ENCODE results near the gene ANKRD27. TPM values are rescaled to one million over a fixed set of nuclear protein-coding genes. Genes with fewer than 3 reads are reported as not detected.
A peak's percentile ranks its signal among the peaks of the same experiment; 100 is the strongest.
"Not testable (repeated sequence)": the region's sequence is repeated elsewhere in the genome, so short reads cannot be mapped to it uniquely, and the experiment has no call there.

ANKRD27 gene
- total RNA-seq, 2 donors from 2014 or later = 35.7 to 38.2 TPM

- DNase-seq = no peak
- intact Hi-C loops (cut with DNase I, micrococcal nuclease) = no loop called here
- ATAC-seq = no peak
Observed at GRCh38 chr19:32622002-32622401, 53.0 kb downstream of the ANKRD27 start.

- intact Hi-C loops (cut with DNase I, micrococcal nuclease) = no loop called here
- DNase-seq (no peak), ATAC-seq (no peak)
Observed at GRCh38 chr19:32619051-32619685, 55.8 kb downstream of the ANKRD27 start.

GRCh38 chr19:32615569-32615968, 59.4 kb downstream of the ANKRD27 start:
- intact Hi-C loops (cut with DNase I, micrococcal nuclease) = no loop called here
- DNase-seq (no peak), ATAC-seq (no peak)

- DNase-seq (no peak), ATAC-seq (no peak)
- intact Hi-C loops (cut with DNase I, micrococcal nuclease) = no loop called here
Observed at GRCh38 chr19:32614916-32615315, 60.1 kb downstream of the ANKRD27 start.

GRCh38 chr19:32613008-32613407, 62.0 kb downstream of the ANKRD27 start:
- intact Hi-C loops (cut with DNase I, micrococcal nuclease) = no loop called here
- no peak for ATAC-seq

GRCh38 chr19:32611161-32611560, 63.8 kb downstream of the ANKRD27 start:
- DNase-seq (no peak), ATAC-seq (no peak)
- intact Hi-C loops (cut with DNase I, micrococcal nuclease) = no loop called here

More at GRCh38 chr19:32613008-32613407, 62.0 kb downstream of the ANKRD27 start:
- no peak for DNase-seq

GRCh38 chr19:32607479-32607878, 67.5 kb downstream of the ANKRD27 start:
- no peak for ATAC-seq
- intact Hi-C loops (cut with DNase I, micrococcal nuclease) = no loop called here
- DNase-seq = no peak

- ATAC-seq (no peak), DNase-seq (no peak)
- intact Hi-C loops (cut with DNase I, micrococcal nuclease) = no loop called here
Observed at GRCh38 chr19:32606289-32606688, 68.7 kb downstream of the ANKRD27 start.

GRCh38 chr19:32605544-32605943, 69.4 kb downstream of the ANKRD27 start:
- no peak for ATAC-seq
- no peak for DNase-seq
- intact Hi-C loops (cut with DNase I, micrococcal nuclease) = no loop called here

GRCh38 chr19:32603961-32604360, 71.0 kb downstream of the ANKRD27 start:
- DNase-seq (no peak), ATAC-seq (no peak)
- intact Hi-C loops (cut with DNase I, micrococcal nuclease) = no loop called here

GRCh38 chr19:32599736-32600157, 75.2 kb downstream of the ANKRD27 start:
- DNase-seq (no peak), ATAC-seq (peak; percentile 59)
- intact Hi-C loops (cut with DNase I, micrococcal nuclease) = no loop called here

GRCh38 chr19:32599258-32599657, 75.7 kb downstream of the ANKRD27 start:
- intact Hi-C loops (cut with DNase I, micrococcal nuclease) = no loop called here
- ATAC-seq = no peak

GRCh38 chr19:32598022-32598421, 77.0 kb downstream of the ANKRD27 start:
- ATAC-seq = no peak
- intact Hi-C loops (cut with DNase I, micrococcal nuclease) = no loop called here
- no peak for DNase-seq

More at GRCh38 chr19:32599258-32599657, 75.7 kb downstream of the ANKRD27 start:
- DNase-seq = no peak

- intact Hi-C loops (cut with DNase I, micrococcal nuclease) = no loop called here
- DNase-seq (no peak), ATAC-seq (no peak)
Observed at GRCh38 chr19:32595491-32595890, 79.5 kb downstream of the ANKRD27 start.

GRCh38 chr19:32594021-32594420, 81.0 kb downstream of the ANKRD27 start:
- ATAC-seq = no peak
- no peak for DNase-seq
- intact Hi-C loops (cut with DNase I, micrococcal nuclease) = no loop called here

GRCh38 chr19:32587747-32588504, 87.1 kb downstream of the ANKRD27 start:
- intact Hi-C loops (cut with DNase I, micrococcal nuclease) = not testable (repeated sequence)

GRCh38 chr19:32581705-32582179, 93.2 kb downstream of the ANKRD27 start:
- DNase-seq (peak; percentile 30 to 60), ATAC-seq (peak; percentile 29)
- intact Hi-C loops (cut with DNase I, micrococcal nuclease) = no loop called here

More at GRCh38 chr19:32587747-32588504, 87.1 kb downstream of the ANKRD27 start:
- not testable (repeated sequence) for ATAC-seq, DNase-seq

GRCh38 chr19:32580901-32581704, 93.9 kb downstream of the ANKRD27 start, which contains the start of gene PDCD5:
TSS of gene PDCD5 (plus strand) at chr19:32581190. CDS start at chr19:32581262, 72 bp downstream.
- ATAC-seq (peak; percentile 95), DNase-seq (peak; percentile 96 to 98)
- intact Hi-C loops (cut with DNase I, micrococcal nuclease) = no loop called here

GRCh38 chr19:32580353-32580900, 94.6 kb downstream of the ANKRD27 start:
- peak; percentile 20 for ATAC-seq
- intact Hi-C loops (cut with DNase I, micrococcal nuclease) = no loop called here
- peak in 1 of 2 donors; percentile 30 for DNase-seq
